GM12878 (cell line): ENCODE data around the gene MDM4. TPM values are rescaled to one million over a fixed set of nuclear protein-coding genes. Genes with fewer than 3 reads are reported as not detected.

Source experiments
- ATAC-seq: fragments of 200-7000 bp; cut with Tn5 transposase; 3 replicates; pipeline ENCODE4 v1.9.1; 2020; ENCODE audit warnings: mild to moderate bottlenecking, moderate library complexity
- BruUV-seq: library from RNA; stranded (reverse); fragments of 400-500 nt; replicated peaks from 2 replicates; lab custom pipeline; 2021; lab: Mats Ljungman, UMichigan
- CTCF ChIA-PET: fragments of 300-600 bp; sonication (Branson Sonifier 250); formaldehyde crosslinking; extraction: SDS; loops from one replicate; lab custom pipeline; 2021; ENCODE audit warnings: inconsistent platforms; lab: Yijun Ruan, JAX
- POLR2A ChIA-PET: fragments of 350-600 bp; formaldehyde crosslinking; extraction: SDS; loops from one replicate; lab custom pipeline; 2021; ENCODE audit warnings: inconsistent platforms; lab: Charles Lee
- RAD21 ChIA-PET: fragments of 300-600 bp; sonication (Branson Sonifier 250); formaldehyde crosslinking; loops from one replicate; lab custom pipeline; 2023; ENCODE audit warnings: antibody characterized with exemption; ENCODE audit not compliant: unreplicated experiment; lab: Charles Lee
- SMC1A ChIA-PET: fragments of 300-600 bp; sonication (Branson Sonifier 250); formaldehyde crosslinking; loops from one replicate; lab custom pipeline; 2023; ENCODE audit not compliant: unreplicated experiment, uncharacterized antibody; lab: Charles Lee
- DNase-seq: peaks from one replicate; pipeline ENCODE4 v3.0.0-alpha.2; 2011; ENCODE audit warnings: low read depth, low spot score
- FAIRE-seq: peaks from 3 replicates; lab custom pipeline; 2011; peaks lifted over from hg19 to GRCh38; lab: Jason Lieb, UNC
- H2AFZ ChIP-seq: 2 replicates; pipeline ENCODE4 v1.6.0; 2011; ENCODE audit warnings: low read depth, low read length, control low read depth; ENCODE audit not compliant: control insufficient read depth
- H3K27ac ChIP-seq: 2 replicates; pipeline ENCODE4 v1.5.1; 2011; ENCODE audit warnings: control low read depth; ENCODE audit not compliant: control insufficient read depth, insufficient read depth
- H3K27me3 ChIP-seq, 2 experiments: replicated peaks in 1 of 2; 2 replicates each; pipeline versions ENCODE4 v1.6.0 to v1.6.1; 2011; ENCODE audit warnings: low read length in 1 of 2; ENCODE audit not compliant: control insufficient read depth in 2 of 2, insufficient read depth in 2 of 2
- H3K36me3 ChIP-seq, 2 experiments: 2 replicates each; pipeline ENCODE4 v1.5.1; 2011; ENCODE audit warnings: low read length in 1 of 2; ENCODE audit not compliant: control insufficient read depth in 2 of 2, insufficient read depth in 2 of 2
- H3K4me1 ChIP-seq: 2 replicates; pipeline ENCODE4 v1.6.1; 2011; ENCODE audit warnings: mild to moderate bottlenecking, low read length, moderate library complexity, mixed read lengths; ENCODE audit not compliant: control insufficient read depth, insufficient read depth
- H3K4me2 ChIP-seq: 2 replicates; pipeline ENCODE4 v1.6.0; 2011; ENCODE audit warnings: control low read depth; ENCODE audit not compliant: control insufficient read depth, insufficient read depth
- H3K4me3 ChIP-seq: fragments of 200-600 bp; sonication (generic); 2 replicates; pipeline ENCODE4 v1.5.1; 2016
- H3K79me2 ChIP-seq: 2 replicates; pipeline ENCODE4 v1.6.0; 2011; ENCODE audit warnings: low read length; ENCODE audit not compliant: control insufficient read depth, insufficient read depth
- H3K9ac ChIP-seq: 2 replicates; pipeline ENCODE4 v1.8.0; 2011; ENCODE audit warnings: low read length, control low read depth, mixed read lengths; ENCODE audit not compliant: control insufficient read depth, insufficient read depth
- H3K9me3 ChIP-seq: replicated peaks from 3 replicates; pipeline ENCODE4 v1.5.1; 2011; ENCODE audit warnings: mild to moderate bottlenecking, low read length; ENCODE audit not compliant: control insufficient read depth, insufficient read depth
- H4K20me1 ChIP-seq: 2 replicates; pipeline ENCODE4 v1.6.0; 2011; ENCODE audit not compliant: control insufficient read depth, insufficient read depth
- CBX3 ChIP-seq: fragments of 200-600 bp; sonication (generic); IDR thresholded peaks from 2 replicates; pipeline ENCODE4 v1.6.1; 2016; ENCODE audit warnings: low read depth, borderline replicate concordance
- CEBPB ChIP-seq, 2 experiments: fragments of 150-350 bp in 1 of 2; IDR thresholded peaks; 2 replicates each; pipeline ENCODE4 v1.6.1; 2012 to 2014; ENCODE audit warnings: low read depth in 2 of 2, low read length in 2 of 2, borderline replicate concordance in 1 of 2, inconsistent platforms in 1 of 2
- FOS ChIP-seq: IDR thresholded peaks from 3 replicates; pipeline ENCODE4 v1.6.1; 2011; ENCODE audit warnings: borderline replicate concordance; ENCODE audit not compliant: insufficient read length; ENCODE audit errors: extremely low read depth
- FOXK2 ChIP-seq: fragments of 450-650 bp; IDR thresholded peaks from 2 replicates; pipeline ENCODE4 v1.6.1; 2017; ENCODE audit warnings: mild to moderate bottlenecking, moderate library complexity
- HDGF ChIP-seq: fragments of 450-650 bp; IDR thresholded peaks from 2 replicates; pipeline ENCODE4 v1.6.1; 2016; ENCODE audit warnings: antibody characterized with exemption
- JUND ChIP-seq: IDR thresholded peaks from 2 replicates; pipeline ENCODE4 v1.6.1; 2012; ENCODE audit warnings: low read depth, mild to moderate bottlenecking, low read length, improper control_type of control experiment, moderate library complexity
- NFYA ChIP-seq: IDR thresholded peaks from 2 replicates; pipeline ENCODE4 v1.6.1; 2011; ENCODE audit warnings: low read depth, mild to moderate bottlenecking, low read length, improper control_type of control experiment, borderline replicate concordance
- PKNOX1 ChIP-seq: fragments of 450-650 bp; IDR thresholded peaks from 2 replicates; pipeline ENCODE4 v1.6.1; 2016; ENCODE audit warnings: mild to moderate bottlenecking
- RBBP5 ChIP-seq: fragments of 200-600 bp; sonication (generic); conservative IDR thresholded peaks from 2 replicates; pipeline ENCODE4 v1.6.1; 2016
- RUNX3 ChIP-seq: IDR thresholded peaks from 2 replicates; pipeline ENCODE4 v1.6.1; 2012; ENCODE audit warnings: low read length, inconsistent platforms
- SIX5 ChIP-seq: IDR thresholded peaks from 2 replicates; pipeline ENCODE4 v1.6.1; 2011; ENCODE audit warnings: mild to moderate bottlenecking, low read depth, low read length, moderate library complexity; ENCODE audit not compliant: severe bottlenecking
- SMAD5 ChIP-seq: IDR thresholded peaks from 2 replicates; pipeline ENCODE4 v1.6.1; 2016; ENCODE audit warnings: antibody characterized with exemption, low read depth
- SPI1 ChIP-seq: IDR thresholded peaks from 2 replicates; pipeline ENCODE4 v1.6.1; 2011; ENCODE audit warnings: low read depth, mild to moderate bottlenecking, low read length, moderate library complexity, borderline replicate concordance; ENCODE audit not compliant: insufficient read depth
- SREBF2 ChIP-seq: IDR thresholded peaks from 2 replicates; pipeline ENCODE4 v1.6.1; 2012; ENCODE audit warnings: mild to moderate bottlenecking, low read length
- SUPT20H ChIP-seq: IDR thresholded peaks from 2 replicates; pipeline ENCODE4 v1.6.1; 2011; ENCODE audit warnings: low read depth, mild to moderate bottlenecking, low read length, moderate library complexity, borderline replicate concordance; ENCODE audit not compliant: control insufficient read depth
- WGBS: methylation state at CpG from one replicate; pipeline ENCODE4 v1.1.6; 2016; ENCODE audit warnings: low lambda C conversion rate; ENCODE audit not compliant: insufficient replicate concordance, insufficient coverage; ENCODE audit errors: missing lambda C conversion rate; 5-methylcytosine and 5-hydroxymethylcytosine counted together
- in situ Hi-C: fragments of 300-500 bp; cut with MboI; formaldehyde crosslinking; loops from 9 replicates; pipeline ENCODE4 v1.14.3; 2018; ENCODE audit warnings: mixed read lengths
- intact Hi-C: fragments of 100-400 bp; cut with micrococcal nuclease; formaldehyde crosslinking; loops from one replicate; pipeline ENCODE4 v1.14.2; 2022; ENCODE audit not compliant: unreplicated experiment
- polyA plus RNA-seq, 11 experiments: library from polyadenylated mRNA; depleted of rRNA in 4 of 11; unstranded in 6 of 11; stranded (reverse) in 5 of 11; fragments of >200 nt; fragmentation: Nextera tagmentation in 4 of 11; fragmentation: Illumina TruSeq in 1 of 11; extraction: Ambion mirVana in 4 of 11; extraction: Trizol in 1 of 11; gene quantifications; 1 replicate in 1 of 11; 2 replicates in 10 of 11; pipeline versions ENCODE4 v1.2.1 to v1.2.3, GENCODE V29; 2011 to 2016; ENCODE audit warnings: inconsistent platforms in 2 of 11, missing spikeins in 2 of 11, low read depth in 1 of 11
- total RNA-seq, 4 experiments: library from RNA; depleted of rRNA in 3 of 4; stranded (reverse); fragments of >200 nt in 3 of 4; fragmentation: Illumina TruSeq in 1 of 4; extraction: Trizol in 1 of 4; gene quantifications; 2 replicates each; pipeline versions ENCODE4 v1.2.1 to v1.2.3, GENCODE V29; 2013 to 2021

The MDM4 gene
- total and polyA plus RNA-seq, 10 of the 15 experiments (the other 5 are each of a cell fraction or from before 2014, with no cell fraction given), result 2.5 to 74.4 (median 22.7) TPM

GRCh38 chr1:204581759-204582158 lies 65.6 kb downstream of the MDM4 start:
- BruUV-seq, result no TSS peak
- FAIRE-seq (no peak), DNase-seq (no peak), ATAC-seq (no peak)
- Histone ChIP-seq H3K4me2 (no peak overlapping the region), H3K27me3 (no peaks in the 10 kb centered on the region), H3K9ac (no peak overlapping the region), H3K79me2 (no peaks in the 10 kb centered on the region), H3K9me3 (no peaks in the 10 kb centered on the region), H2AFZ (no peak overlapping the region), H3K4me1 (peaks cover 23% of the 10 kb centered on the region), H3K36me3 (no peaks in the 10 kb centered on the region), H3K4me3 (no peak overlapping the region), H4K20me1 (no peaks in the 10 kb centered on the region), H3K27ac (no peak overlapping the region)
- in situ Hi-C loops, result no loop called here
- WGBS, result 56% methylated on average over 3 of the region's 3 CpGs
- intact Hi-C loops, result no loop called here
- ChIA-PET POLR2A (interaction anchor here (1.3 kb wide), 1 partner anchor 12 kb away, joined by 3 read pairs; no protein-coding TSS in a partner anchor), SMC1A (interaction anchor here (0.6 to 4.1 kb wide), 5 partner anchors 16 to 225 kb away, joined by 3 to 23 read pairs (median 3); no protein-coding TSS in a partner anchor), RAD21 (interaction anchor here (1.2 to 4.5 kb wide), 2 partner anchors 16 kb away, joined by 4 to 30 read pairs; no protein-coding TSS in a partner anchor), CTCF (interaction anchor here (1.2 to 5.6 kb wide), 3 partner anchors 182 to 226 kb away, joined by 3 to 35 read pairs (median 29); no protein-coding TSS in a partner anchor)
- peak; percentile 81; the same call in 1 of the 2 replicates for TF ChIP-seq SPI1
- no peak for TF ChIP-seq SREBF2
- no peak; the same call in 1 of the 2 replicates for TF ChIP-seq PKNOX1

- 95% methylated on average over 4 of the region's 4 CpGs for WGBS
- Histone ChIP-seq H3K36me3 (no peaks in the 10 kb centered on the region), H2AFZ (no peak overlapping the region), H3K4me3 (no peak overlapping the region), H3K79me2 (no peaks in the 10 kb centered on the region), H4K20me1 (no peaks in the 10 kb centered on the region), H3K9me3 (no peaks in the 10 kb centered on the region), H3K27ac (no peak overlapping the region), H3K27me3 (no peaks in the 10 kb centered on the region), H3K4me1 (peaks cover 14% of the 10 kb centered on the region), H3K4me2 (no peak overlapping the region), H3K9ac (no peak overlapping the region)
- no TSS peak for BruUV-seq
- ChIA-PET CTCF (interaction anchor here (1.0 to 2.0 kb wide), 2 partner anchors 19 to 223 kb away, joined by 3 to 4 read pairs; no protein-coding TSS in a partner anchor), RAD21 (no interaction called here), SMC1A (no interaction called here), POLR2A (no interaction called here)
- in situ Hi-C loops (no loop called here), intact Hi-C loops (no loop called here)
- no peak for DNase-seq
- no peak for ATAC-seq
- FAIRE-seq, result no peak
- TF ChIP-seq SIX5 (no peak), NFYA (no peak), SMAD5 (no peak), FOXK2 (no peak), HDGF (no peak), CBX3 (no peak), RBBP5 (no peak), JUND (no peak), SPI1 (no peak), FOS (no peak), SUPT20H (no peak), RUNX3 (no peak), CEBPB (IDR thresholded peaks at IDR 0.05; ENCODE audit: borderline replicate concordance in 1 of 2, low read depth in 2 of 2, low read length in 2 of 2) (no peak)
These were observed 67.9 kb downstream of the MDM4 start for GRCh38 chr1:204583909-204584632.
